Testis (tissue), 3 donors: ENCODE measurements around the gene CHKA. TPM values are rescaled to one million over a fixed set of nuclear protein-coding genes. Genes with fewer than 3 reads are reported as not detected.

ENCODE experiments used
- DNase-seq: peaks from one replicate; pipeline ENCODE4 v3.0.0-alpha.2; 2019
- H3K27ac ChIP-seq, 2 donors: fragments of 200-600 bp; sonication (generic); one replicate each; pipeline ENCODE4 v1.5.1; 2019
- H3K27me3 ChIP-seq: fragments of 200-600 bp; sonication (generic); one replicate; pipeline ENCODE4 v1.5.1; 2019
- H3K36me3 ChIP-seq: fragments of 200-600 bp; sonication (generic); one replicate; pipeline ENCODE4 v1.5.1; 2017; ENCODE audit warnings: low read depth; ENCODE audit errors: missing control alignments
- H3K4me1 ChIP-seq: fragments of 200-600 bp; sonication (generic); one replicate; pipeline ENCODE4 v1.5.1; 2019
- H3K4me3 ChIP-seq, 2 donors: fragments of 200-600 bp; sonication (generic); one replicate each; pipeline ENCODE4 v1.5.1; 2017 to 2019
- H3K9me3 ChIP-seq: fragments of 200-600 bp; sonication (generic); one replicate; pipeline ENCODE4 v1.5.1; 2017
- POLR2A ChIP-seq: fragments of 450-650 bp; IDR thresholded peaks from one replicate; pipeline ENCODE4 v1.6.1; 2017; ENCODE audit warnings: antibody characterized with exemption, mild to moderate bottlenecking, moderate library complexity
- WGBS, 2 donors: methylation state at CpG; one replicate each; pipeline ENCODE4 v1.1.5; 2018; 5-methylcytosine and 5-hydroxymethylcytosine counted together
- intact Hi-C: fragments of 100-400 bp; cut with DNase I; formaldehyde crosslinking; loops from one replicate; pipeline ENCODE4 v1.15.1; 2023; ENCODE audit warnings: low total_unique reads
- polyA plus RNA-seq: library from polyadenylated mRNA; stranded (reverse); fragments of 350-450 nt; fragmentation: Illumina TruSeq; extraction: RNeasy Lipid Tissue Mini Kit (QIAGEN cat#74804); gene quantifications from one replicate; pipeline ENCODE4 v1.2.3, GENCODE V29; 2014; ENCODE audit warnings: low read depth, low replicate concordance; ENCODE audit not compliant: insufficient read depth
- total RNA-seq, 2 donors: library from RNA; depleted of rRNA; stranded (reverse); fragments of >200 nt; gene quantifications; one replicate each; pipeline ENCODE4 v1.2.3, GENCODE V29; 2016
- TF ChIP-seq, protein P1 (sequence below), 3 experiments: fragments of 450-650 bp in 2 of 3; fragments of 200-600 bp in 1 of 3; sonication (generic) in 1 of 3; IDR thresholded peaks; one replicate each; pipeline ENCODE4 v1.5.1; 2016 to 2019; ENCODE audit warnings: antibody characterized with exemption in 3 of 3, mild to moderate bottlenecking in 2 of 3, moderate library complexity in 1 of 3

CHKA gene
- total and polyA plus RNA-seq, 3 donors from 2014 or later: 145 to 200 (median 180) TPM

DNA sequence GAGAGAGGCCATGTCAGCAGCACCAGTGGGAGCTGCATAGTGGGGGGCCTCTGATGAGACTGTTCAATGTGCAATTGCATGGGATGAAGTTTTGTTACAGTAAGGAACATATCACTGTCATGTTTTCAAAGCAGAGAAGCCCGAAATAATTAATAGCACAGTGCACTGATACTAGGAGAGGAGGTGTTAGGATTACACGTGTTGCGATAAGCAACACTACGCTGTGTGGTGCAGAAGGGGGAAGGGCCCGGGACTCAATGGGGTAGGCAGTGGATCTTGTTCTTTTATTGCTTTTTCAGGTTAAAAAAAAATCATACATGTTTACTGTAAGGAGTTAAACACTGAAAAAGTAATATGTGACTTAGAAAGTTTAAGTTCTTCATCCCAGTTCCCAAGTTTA, 53.2 kb downstream of the CHKA start:
- H3K27me3 ChIP-seq: no peaks in the 10 kb centered on the region
- no peak overlapping the region for H3K27ac ChIP-seq
- DNase-seq: no peak
- no peak for TF ChIP-seq POLR2A
- intact Hi-C loops: no loop called here
- H3K9me3 ChIP-seq: no peaks in the 10 kb centered on the region
- no peak overlapping the region for H3K4me3 ChIP-seq
- 91 to 94% methylated on average over 5 of the region's 5 CpGs for whole genome bisulfite sequencing, 2 donors
- H3K36me3 ChIP-seq: no peaks in the 10 kb centered on the region
- no peaks in the 10 kb centered on the region for H3K4me1 ChIP-seq

DNA sequence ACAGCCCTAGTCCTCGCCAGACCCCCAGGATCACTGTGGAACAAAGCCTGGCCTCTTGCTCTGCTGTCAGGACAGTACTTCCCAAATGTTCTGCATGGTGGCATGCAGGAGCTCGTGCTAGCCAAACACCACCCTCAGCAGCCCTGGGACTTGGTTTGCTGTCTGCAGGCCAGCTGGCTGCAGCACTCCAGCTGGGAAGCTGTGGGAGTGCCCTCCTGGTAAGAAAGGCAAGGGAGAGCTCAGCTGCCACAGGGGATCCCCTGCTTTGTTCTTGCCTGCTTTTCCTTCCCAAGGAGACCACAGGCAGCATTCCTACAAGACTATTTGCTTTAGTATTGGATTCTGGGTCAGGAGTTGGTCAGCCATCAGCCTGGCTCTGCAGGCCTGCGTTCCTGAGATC, 54.4 kb downstream of the CHKA start:
- no peaks in the 10 kb centered on the region for H3K27me3 ChIP-seq
- H3K4me1 ChIP-seq: no peaks in the 10 kb centered on the region
- no peak overlapping the region for H3K4me3 ChIP-seq
- intact Hi-C loops: no loop called here
- peak; percentile 8 for DNase-seq
- H3K9me3 ChIP-seq: no peaks in the 10 kb centered on the region
- WGBS, 2 donors: 52 to 89% methylated on average over 2 to 3 of the region's 3 CpGs
- H3K36me3 ChIP-seq: no peaks in the 10 kb centered on the region
- H3K27ac ChIP-seq: no peak overlapping the region
- TF ChIP-seq, protein P1, sequence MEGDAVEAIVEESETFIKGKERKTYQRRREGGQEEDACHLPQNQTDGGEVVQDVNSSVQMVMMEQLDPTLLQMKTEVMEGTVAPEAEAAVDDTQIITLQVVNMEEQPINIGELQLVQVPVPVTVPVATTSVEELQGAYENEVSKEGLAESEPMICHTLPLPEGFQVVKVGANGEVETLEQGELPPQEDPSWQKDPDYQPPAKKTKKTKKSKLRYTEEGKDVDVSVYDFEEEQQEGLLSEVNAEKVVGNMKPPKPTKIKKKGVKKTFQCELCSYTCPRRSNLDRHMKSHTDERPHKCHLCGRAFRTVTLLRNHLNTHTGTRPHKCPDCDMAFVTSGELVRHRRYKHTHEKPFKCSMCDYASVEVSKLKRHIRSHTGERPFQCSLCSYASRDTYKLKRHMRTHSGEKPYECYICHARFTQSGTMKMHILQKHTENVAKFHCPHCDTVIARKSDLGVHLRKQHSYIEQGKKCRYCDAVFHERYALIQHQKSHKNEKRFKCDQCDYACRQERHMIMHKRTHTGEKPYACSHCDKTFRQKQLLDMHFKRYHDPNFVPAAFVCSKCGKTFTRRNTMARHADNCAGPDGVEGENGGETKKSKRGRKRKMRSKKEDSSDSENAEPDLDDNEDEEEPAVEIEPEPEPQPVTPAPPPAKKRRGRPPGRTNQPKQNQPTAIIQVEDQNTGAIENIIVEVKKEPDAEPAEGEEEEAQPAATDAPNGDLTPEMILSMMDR (IDR thresholded peaks at IDR 0.05): no peak
- no peak for TF ChIP-seq POLR2A

DNA sequence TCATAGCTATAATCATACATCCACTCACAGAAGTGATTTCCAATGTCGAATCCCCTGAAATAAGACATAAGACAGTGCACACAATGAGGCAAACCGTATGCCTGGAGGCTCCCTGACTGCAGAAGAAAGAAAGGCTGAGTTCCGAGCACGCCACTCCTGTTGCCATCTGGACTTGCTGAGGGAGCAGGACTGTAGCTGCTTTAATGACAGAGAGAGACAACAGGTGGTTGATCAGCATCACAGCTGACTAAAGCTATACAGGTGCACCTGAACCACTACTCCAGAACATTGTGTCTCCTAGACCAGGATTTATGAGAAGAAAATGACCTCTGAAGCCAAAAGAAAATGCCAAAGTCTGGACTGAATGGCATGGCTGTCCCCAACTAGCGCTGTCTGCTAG, 55.3 kb downstream of the CHKA start:
- TF ChIP-seq, protein P1 (IDR thresholded peaks at IDR 0.05): no peak
- TF ChIP-seq POLR2A: no peak
- Histone ChIP-seq H3K9me3 (no peaks in the 10 kb centered on the region), H3K36me3 (no peaks in the 10 kb centered on the region), H3K27me3 (no peaks in the 10 kb centered on the region), H3K27ac (no peak overlapping the region), H3K4me3 (no peak overlapping the region), H3K4me1 (no peaks in the 10 kb centered on the region)
- intact Hi-C loops: no loop called here
- no peak for DNase-seq
- WGBS, 2 donors: 84 to 96% methylated on average over 5 of the region's 5 CpGs

DNA sequence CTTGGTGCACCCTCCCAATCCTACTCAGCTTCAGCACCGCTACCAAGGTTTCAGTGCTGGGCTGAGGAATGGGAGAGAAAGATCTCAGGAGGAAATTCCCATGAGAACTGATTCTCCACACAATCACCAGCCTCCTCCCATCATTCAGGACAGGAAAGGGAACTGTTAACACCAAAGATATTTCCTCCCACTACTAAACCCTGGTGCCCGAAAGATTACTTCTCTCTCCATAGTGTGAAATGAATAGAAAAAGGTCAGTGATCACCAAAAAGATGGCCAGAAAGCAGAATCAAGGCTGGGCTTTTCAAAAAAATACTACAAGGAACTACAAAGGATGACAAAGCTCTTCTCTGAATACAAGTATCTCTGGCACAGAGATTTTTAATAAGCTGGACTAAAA, 56.3 kb downstream of the CHKA start:
- Histone ChIP-seq H3K27ac (no peak overlapping the region), H3K9me3 (no peaks in the 10 kb centered on the region), H3K27me3 (no peaks in the 10 kb centered on the region), H3K36me3 (no peaks in the 10 kb centered on the region), H3K4me3 (no peak overlapping the region), H3K4me1 (no peaks in the 10 kb centered on the region)
- TF ChIP-seq, protein P1 (IDR thresholded peaks at IDR 0.05): no peak
- no peak for TF ChIP-seq POLR2A
- WGBS, 2 donors: 86 to 88% methylated on average over 2 of the region's 2 CpGs
- intact Hi-C loops: no loop called here
- DNase-seq: no peak

DNA sequence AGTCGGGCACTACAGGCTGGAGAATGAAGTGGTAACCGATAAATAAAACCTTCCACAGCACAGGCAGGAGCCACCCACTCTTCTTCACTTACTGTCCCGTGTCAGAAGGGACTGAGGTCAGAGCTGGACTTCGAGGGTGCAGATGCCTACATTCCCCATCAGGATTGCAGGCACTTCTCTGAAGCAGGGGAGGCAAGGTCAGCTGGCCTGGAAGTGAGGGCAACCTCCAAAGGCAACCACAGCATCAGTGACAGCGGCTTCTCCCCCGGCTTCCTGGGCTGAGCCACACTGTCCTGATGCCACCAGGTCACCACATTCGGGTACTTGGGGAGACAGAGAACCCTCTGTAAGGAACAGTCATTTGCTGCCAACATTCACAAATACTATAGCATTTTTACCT, 59.7 kb downstream of the CHKA start:
- Histone ChIP-seq H3K4me3 (no peak overlapping the region), H3K27me3 (no peaks in the 10 kb centered on the region), H3K9me3 (no peaks in the 10 kb centered on the region), H3K4me1 (no peaks in the 10 kb centered on the region), H3K27ac (no peak overlapping the region), H3K36me3 (no peaks in the 10 kb centered on the region)
- intact Hi-C loops: no loop called here
- no peak for DNase-seq
- no peak for TF ChIP-seq POLR2A
- TF ChIP-seq, protein P1 (IDR thresholded peaks at IDR 0.05): no peak
- 89 to 97% methylated on average over 6 to 7 of the region's 7 CpGs for WGBS, 2 donors
